Measurements from ENCODE around the gene SYNGR1. TPM values are rescaled to one million over a fixed set of nuclear protein-coding genes. Genes with fewer than 3 reads are reported as not detected.

SYNGR1 gene
- total RNA-seq, 2 donors from 2014 or later, result 0.46 to 1.2 TPM

DNA sequence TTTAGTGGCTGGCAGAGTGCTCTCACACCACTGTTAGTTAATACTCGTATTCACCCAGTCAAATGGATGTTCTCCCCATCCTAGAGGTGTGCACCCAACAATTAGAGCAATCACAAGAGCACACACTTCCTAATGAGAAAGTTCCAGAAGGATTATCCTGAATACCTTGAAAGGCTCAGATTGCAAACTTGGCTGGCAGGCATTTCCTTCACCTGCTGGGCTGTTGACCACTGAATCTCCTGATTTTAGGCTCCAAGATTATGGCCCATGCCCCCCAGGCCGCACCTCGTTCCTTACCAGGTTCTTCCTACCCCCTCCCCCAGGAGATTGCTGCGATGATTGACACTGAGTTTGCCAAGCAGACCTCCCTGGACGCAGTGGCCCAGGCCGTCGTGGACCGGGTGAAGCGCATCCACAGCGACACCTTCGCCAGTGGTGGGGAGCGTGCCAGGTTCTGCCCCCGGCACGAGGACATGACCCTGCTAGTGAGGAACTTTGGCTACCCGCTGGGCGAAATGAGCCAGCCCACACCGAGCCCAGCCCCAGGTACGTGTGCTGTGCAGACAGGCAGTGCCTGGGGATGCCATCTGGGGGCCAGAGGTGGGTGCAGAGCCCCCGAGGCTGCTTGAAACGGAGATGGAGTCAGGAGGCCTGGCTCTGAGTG is 76.7 kb downstream of the SYNGR1 start:
- DNase-seq (ENCODE audit: low spot score in 2 of 2) (no peak), ATAC-seq (no peak)
- Mint-ChIP-seq H3K9me3 (no peaks in the 10 kb centered on the region), H3K36me3 (peaks cover 0 to 5% of the 10 kb centered on the region in 2 donors), H3K27ac (no peak overlapping the region)

DNA sequence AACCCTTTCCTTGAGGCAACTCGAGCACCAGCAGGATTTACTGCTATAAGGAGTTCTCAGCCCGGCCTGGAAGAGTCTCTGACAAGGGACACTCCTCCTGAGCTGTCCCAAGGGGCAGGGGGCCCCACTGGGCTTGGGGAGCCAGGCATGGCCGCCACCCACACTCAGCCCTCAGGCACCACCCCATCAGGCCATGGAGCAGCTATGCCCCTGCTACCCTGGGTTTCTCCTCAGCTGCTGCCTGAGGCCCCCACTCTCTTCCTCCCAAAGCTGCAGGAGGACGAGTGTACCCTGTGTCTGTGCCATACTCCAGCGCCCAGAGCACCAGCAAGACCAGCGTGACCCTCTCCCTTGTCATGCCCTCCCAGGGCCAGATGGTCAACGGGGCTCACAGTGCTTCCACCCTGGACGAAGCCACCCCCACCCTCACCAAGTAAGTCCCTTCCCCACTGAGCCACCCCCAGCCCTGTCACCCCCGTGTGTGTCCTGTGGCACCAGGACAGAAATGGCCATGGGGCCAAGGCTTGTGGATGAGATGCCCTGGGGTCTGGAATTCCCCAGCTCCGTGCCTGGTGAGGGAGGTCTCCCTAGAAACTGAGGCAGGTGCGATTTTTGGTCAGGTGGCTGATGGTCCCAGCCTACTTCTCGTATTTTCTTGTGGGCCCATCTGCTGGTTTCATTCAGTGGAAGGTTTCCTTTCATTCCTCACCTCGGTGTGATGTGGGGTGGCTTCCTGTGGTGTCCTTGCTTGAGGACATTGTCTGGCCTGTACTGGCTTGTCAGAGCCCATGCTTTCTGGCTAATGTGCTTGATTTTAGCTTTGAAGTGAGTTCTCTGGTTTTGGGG is 78.2 kb downstream of the SYNGR1 start:
- H3K36me3 Mint-ChIP-seq, result no peaks in the 10 kb centered on the region
- H3K9me3 Mint-ChIP-seq, result no peaks in the 10 kb centered on the region
- ATAC-seq, result no peak
- H3K27ac Mint-ChIP-seq, result peak overlapping the region in 1 of 2 donors; percentile 51
- no peak for DNase-seq (ENCODE audit: low spot score in 2 of 2)

GRCh38 chr22:39428597-39429071 is 78.8 kb downstream of the SYNGR1 start:
- ATAC-seq (no peak), DNase-seq (ENCODE audit: low spot score in 2 of 2) (no peak)
- H3K36me3 Mint-ChIP-seq, result no peaks in the 10 kb centered on the region
- H3K9me3 Mint-ChIP-seq, result no peaks in the 10 kb centered on the region
- H3K27ac Mint-ChIP-seq, result peak overlapping the region in 1 of 2 donors; percentile 51

- Mint-ChIP-seq H3K27ac (peak overlapping the region in 1 of 2 donors; percentile 51), H3K9me3 (no peaks in the 10 kb centered on the region), H3K36me3 (no peaks in the 10 kb centered on the region)
- DNase-seq (ENCODE audit: low spot score in 2 of 2) (no peak), ATAC-seq (no peak)
Observed at GRCh38 chr22:39429186-39429585, 79.4 kb downstream of the SYNGR1 start.

DNA sequence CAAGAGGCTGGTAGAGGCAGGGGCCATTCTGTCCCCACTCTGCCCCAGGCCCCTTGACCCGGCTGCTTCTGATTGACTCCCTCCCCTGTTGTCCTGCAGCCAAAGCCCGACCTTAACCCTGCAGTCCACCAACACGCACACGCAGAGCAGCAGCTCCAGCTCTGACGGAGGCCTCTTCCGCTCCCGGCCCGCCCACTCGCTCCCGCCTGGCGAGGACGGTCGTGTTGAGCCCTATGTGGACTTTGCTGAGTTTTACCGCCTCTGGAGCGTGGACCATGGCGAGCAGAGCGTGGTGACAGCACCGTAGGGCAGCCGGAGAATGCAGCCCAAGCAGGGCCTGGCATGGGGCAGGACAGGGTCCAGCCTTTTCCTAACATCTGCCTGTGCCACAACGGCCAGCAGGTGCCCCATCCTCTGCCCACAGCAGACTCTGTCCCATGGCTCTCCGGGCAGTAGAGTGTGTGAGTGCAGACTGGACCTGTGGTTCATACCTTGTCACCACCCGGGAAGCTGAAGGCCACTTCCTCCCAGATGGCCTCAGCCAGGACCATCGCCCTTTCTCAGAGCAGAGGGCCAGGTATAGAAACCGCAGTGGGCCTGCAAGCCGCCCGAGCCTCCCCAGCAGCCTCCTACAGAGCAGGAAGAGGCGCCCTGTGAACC is 80.3 kb downstream of the SYNGR1 start:
- Mint-ChIP-seq H3K36me3 (no peaks in the 10 kb centered on the region), H3K27ac (peak overlapping the region in 1 of 2 donors; percentile 13), H3K9me3 (no peaks in the 10 kb centered on the region)
- ATAC-seq (no peak), DNase-seq (ENCODE audit: low spot score in 2 of 2) (no peak)

- no peak for ATAC-seq
- no peak for DNase-seq (ENCODE audit: low spot score in 2 of 2)
- Mint-ChIP-seq H3K36me3 (no peaks in the 10 kb centered on the region), H3K9me3 (no peaks in the 10 kb centered on the region), H3K27ac (peak overlapping the region in 1 of 2 donors; percentile 13)
Observed at GRCh38 chr22:39430576-39431150, 80.9 kb downstream of the SYNGR1 start.

- Mint-ChIP-seq H3K36me3 (no peaks in the 10 kb centered on the region), H3K27ac (no peak overlapping the region)
- no peak for ATAC-seq
Observed at GRCh38 chr22:39431216-39431801, 81.5 kb downstream of the SYNGR1 start.

GRCh38 chr22:39431821-39432251 is 82.0 kb downstream of the SYNGR1 start:
- no peaks in the 10 kb centered on the region for H3K9me3 Mint-ChIP-seq
- DNase-seq (ENCODE audit: low spot score in 2 of 2) (no peak), ATAC-seq (no peak)
- peak overlapping the region in 1 of 2 donors; percentile 68 for H3K27ac Mint-ChIP-seq
- H3K36me3 Mint-ChIP-seq, result no peaks in the 10 kb centered on the region

More at GRCh38 chr22:39431216-39431801, 81.5 kb downstream of the SYNGR1 start:
- DNase-seq (ENCODE audit: low spot score in 2 of 2), result no peak
- H3K9me3 Mint-ChIP-seq, result no peaks in the 10 kb centered on the region

GRCh38 chr22:39432361-39432811 is 82.6 kb downstream of the SYNGR1 start:
- no peaks in the 10 kb centered on the region for H3K36me3 Mint-ChIP-seq
- no peak for DNase-seq (ENCODE audit: low spot score in 2 of 2)
- H3K9me3 Mint-ChIP-seq, result no peaks in the 10 kb centered on the region
- peak overlapping the region in 1 of 2 donors; percentile 68 for H3K27ac Mint-ChIP-seq
- ATAC-seq, result no peak

GRCh38 chr22:39433476-39434242 is 83.9 kb downstream of the SYNGR1 start:
- Mint-ChIP-seq H3K9me3 (no peaks in the 10 kb centered on the region), H3K36me3 (no peaks in the 10 kb centered on the region), H3K27ac (no peak overlapping the region)
- DNase-seq (ENCODE audit: low spot score in 2 of 2) (no peak), ATAC-seq (no peak)

GRCh38 chr22:39434243-39434653 is 84.5 kb downstream of the SYNGR1 start:
- H3K27ac Mint-ChIP-seq, result no peak overlapping the region
- H3K36me3 Mint-ChIP-seq, result no peaks in the 10 kb centered on the region
- no peak for DNase-seq (ENCODE audit: low spot score in 2 of 2)
- no peaks in the 10 kb centered on the region for H3K9me3 Mint-ChIP-seq
- no peak for ATAC-seq

DNA sequence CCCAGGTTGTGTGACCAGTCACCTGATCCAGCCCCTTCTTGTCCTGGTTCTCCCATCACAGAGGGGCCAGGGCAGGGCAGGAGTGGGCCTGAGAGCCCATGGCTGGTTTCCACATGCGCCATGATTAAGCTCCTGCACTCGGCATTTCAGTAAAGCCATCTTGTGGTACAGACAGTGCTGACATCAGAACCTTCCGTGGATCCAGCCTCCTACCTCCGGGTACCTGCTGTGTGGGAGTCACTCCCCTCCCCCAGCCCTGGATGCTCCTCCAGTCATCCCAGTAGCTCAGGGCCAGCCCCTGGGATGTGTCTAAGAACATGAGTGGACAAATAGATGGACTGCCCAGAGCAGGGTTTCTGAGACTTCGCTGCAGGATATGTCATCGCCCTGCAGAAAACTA is 84.9 kb downstream of the SYNGR1 start:
- ATAC-seq (no peak), DNase-seq (ENCODE audit: low spot score in 2 of 2) (no peak)
- Mint-ChIP-seq H3K27ac (no peak overlapping the region), H3K9me3 (no peaks in the 10 kb centered on the region), H3K36me3 (no peaks in the 10 kb centered on the region)
